Spleen (tissue), 7 donors: ENCODE data around the gene SLC12A1.

ENCODE experiments used
- CTCF ChIP-seq, 11 experiments: fragments of 200-600 bp in 7 of 11; fragments of 450-650 bp in 4 of 11; sonication (generic) in 4 of 11; IDR thresholded peaks in 8 of 11; conservative IDR thresholded peaks in 3 of 11; 1 replicate in 7 of 11; 2 replicates in 4 of 11; pipeline versions ENCODE4 v1.4.0 to v1.8.0; 2016 to 2021; ENCODE audit warnings: antibody characterized with exemption in 11 of 11, inconsistent platforms in 4 of 11, mild to moderate bottlenecking in 1 of 11
- POLR2A ChIP-seq, 3 donors: fragments of 450-650 bp; IDR thresholded peaks; one replicate each; pipeline ENCODE4 v1.5.1; 2017; ENCODE audit warnings: antibody characterized with exemption in 3 of 3, mild to moderate bottlenecking in 1 of 3
- POLR2AphosphoS5 ChIP-seq, 3 donors: sonication (generic); formaldehyde crosslinking; IDR thresholded peaks; one replicate each; pipeline ENCODE4 v1.5.1; 2017; ENCODE audit warnings: antibody characterized with exemption in 3 of 3
- donor health status: DM: no; HTN: no; CAD: no; lungs with moderate emphysema.
- donor health status: DM: no; HTN: no; CAD: no.
- donor health status: DM: no; HTN: no; CAD: no.

- no peak for TF ChIP-seq CTCF (IDR thresholded peaks at IDR 0.05 in 8 of 11, conservative IDR thresholded peaks at IDR 0.05 in 3 of 11)
- TF ChIP-seq POLR2A (IDR thresholded peaks at IDR 0.05), result no peak
- TF ChIP-seq POLR2AphosphoS5 (IDR thresholded peaks at IDR 0.05), result no peak
These were observed 37.5 kb upstream of the SLC12A1 start for GRCh38 chr15:48168616-48169015.
